Ascending aorta (tissue), 2 donors: ENCODE data around the gene STRBP. TPM values are rescaled to one million over a fixed set of nuclear protein-coding genes. Genes with fewer than 3 reads are reported as not detected.

Experiments used
- DNase-seq, 2 donors: peaks; one replicate each; pipeline ENCODE4 v3.0.0-alpha.2; 2019; ENCODE audit warnings: low spot score in 2 of 2
- H3K27ac ChIP-seq, 2 donors: fragments of 200-600 bp; sonication (generic); one replicate each; pipeline ENCODE4 v1.5.1; 2016 to 2017; ENCODE audit warnings: mild to moderate bottlenecking in 1 of 2
- H3K27me3 ChIP-seq: fragments of 200-600 bp; sonication (generic); one replicate; pipeline ENCODE4 v1.5.1; 2017
- H3K36me3 ChIP-seq, 2 donors: fragments of 200-600 bp; sonication (generic); one replicate each; pipeline ENCODE4 v1.5.1; 2016
- H3K4me1 ChIP-seq, 2 donors: fragments of 200-600 bp; sonication (generic); one replicate each; pipeline ENCODE4 v1.5.1; 2016 to 2017; ENCODE audit warnings: mild to moderate bottlenecking in 1 of 2
- H3K4me3 ChIP-seq, 2 donors: fragments of 200-600 bp; sonication (generic); one replicate each; pipeline ENCODE4 v1.5.1; 2016 to 2017; ENCODE audit warnings: mild to moderate bottlenecking in 1 of 2
- H3K9me3 ChIP-seq, 2 donors: fragments of 200-600 bp; sonication (generic); one replicate each; pipeline ENCODE4 v1.5.1; 2016
- CTCF ChIP-seq, 3 experiments: fragments of 200-600 bp in 2 of 3; fragments of 450-650 bp in 1 of 3; sonication (generic) in 2 of 3; IDR thresholded peaks; one replicate each; pipeline ENCODE4 v1.5.1; 2016 to 2019; ENCODE audit warnings: antibody characterized with exemption in 3 of 3, mild to moderate bottlenecking in 1 of 3, moderate library complexity in 1 of 3
- intact Hi-C: fragments of 100-400 bp; cut with DNase I; formaldehyde crosslinking; loops from one replicate; pipeline ENCODE4 v1.15.1; 2023
- total RNA-seq: library from RNA; depleted of rRNA; stranded (reverse); fragments of >200 nt; gene quantifications from one replicate; pipeline ENCODE4 v1.1.0, GENCODE V29; 2016

The STRBP gene
- total RNA-seq, 1 donor from 2014 or later: 0.43 TPM

GRCh38 chr9:123102375-123103113 lies 165.8 kb downstream of the STRBP start:
- Histone ChIP-seq H3K27ac (peak overlapping the region in 1 of 2 donors; percentile 13), H3K9me3 (no peaks in the 10 kb centered on the region), H3K4me3 (no peak overlapping the region), H3K36me3 (peaks cover 74 to 94% of the 10 kb centered on the region in 2 donors), H3K27me3 (no peaks in the 10 kb centered on the region), H3K4me1 (no peaks in the 10 kb centered on the region)
- DNase-seq: no peak
- intact Hi-C loops: no loop called here
- peak in 1 of 3 experiments; percentile 15 for TF ChIP-seq CTCF (IDR thresholded peaks at IDR 0.05)

- Histone ChIP-seq H3K27ac (no peak overlapping the region), H3K9me3 (no peaks in the 10 kb centered on the region), H3K4me1 (no peaks in the 10 kb centered on the region), H3K36me3 (peaks cover 70 to 88% of the 10 kb centered on the region in 2 donors), H3K4me3 (no peak overlapping the region), H3K27me3 (no peaks in the 10 kb centered on the region)
- no peak for TF ChIP-seq CTCF (IDR thresholded peaks at IDR 0.05)
- DNase-seq: no peak
- intact Hi-C loops: no loop called here
Observed at GRCh38 chr9:123099548-123099947, 168.8 kb downstream of the STRBP start.

- H3K27ac ChIP-seq: no peak overlapping the region
- H3K27me3 ChIP-seq: no peaks in the 10 kb centered on the region
- DNase-seq: no peak
- no peak overlapping the region for H3K4me3 ChIP-seq
- H3K36me3 ChIP-seq: peaks cover 67 to 83% of the 10 kb centered on the region in 2 donors
- TF ChIP-seq CTCF (IDR thresholded peaks at IDR 0.05): no peak
- no peaks in the 10 kb centered on the region for H3K4me1 ChIP-seq
- intact Hi-C loops: no loop called here
- H3K9me3 ChIP-seq: no peaks in the 10 kb centered on the region
Observed at GRCh38 chr9:123099042-123099441, 169.3 kb downstream of the STRBP start.

GRCh38 chr9:123098096-123098459 lies 170.3 kb downstream of the STRBP start:
- Histone ChIP-seq H3K9me3 (no peaks in the 10 kb centered on the region), H3K36me3 (peaks cover 68 to 79% of the 10 kb centered on the region in 2 donors), H3K27ac (no peak overlapping the region), H3K4me1 (no peaks in the 10 kb centered on the region), H3K4me3 (no peak overlapping the region), H3K27me3 (no peaks in the 10 kb centered on the region)
- intact Hi-C loops: no loop called here
- DNase-seq: peak in 1 of 2 donors; percentile 25
- TF ChIP-seq CTCF (IDR thresholded peaks at IDR 0.05): no peak

- intact Hi-C loops: no loop called here
Observed at GRCh38 chr9:123097430-123098095, 170.8 kb downstream of the STRBP start.

More at GRCh38 chr9:123097430-123098095, 170.8 kb downstream of the STRBP start:
- H3K36me3 ChIP-seq: peaks cover 72 to 79% of the 10 kb centered on the region in 2 donors
- no peaks in the 10 kb centered on the region for H3K9me3 ChIP-seq
- DNase-seq: no peak
- no peak overlapping the region for H3K4me3 ChIP-seq
- H3K4me1 ChIP-seq: no peaks in the 10 kb centered on the region
- no peak for TF ChIP-seq CTCF (IDR thresholded peaks at IDR 0.05)
- no peak overlapping the region for H3K27ac ChIP-seq
- no peaks in the 10 kb centered on the region for H3K27me3 ChIP-seq
